RWPE1 (cell line): ENCODE measurements around the gene TNFRSF14.

ENCODE experiments used
- CTCF ChIA-PET: fragments of 350-600 bp; sonication (Branson Sonifier 250); formaldehyde crosslinking; extraction: SDS; loops from one replicate; lab custom pipeline; 2021; lab: Yijun Ruan, JAX
- POLR2A ChIA-PET: fragments of 400-600 bp; formaldehyde crosslinking; extraction: SDS; loops from one replicate; lab custom pipeline; 2020; ENCODE audit warnings: antibody characterized with exemption; ENCODE audit not compliant: low non-redundant PET; lab: Yijun Ruan, JAX
- DNase-seq: peaks from one replicate; pipeline ENCODE4 v3.0.0; 2012; ENCODE audit warnings: low spot score
- H3K27ac ChIP-seq: fragments of 450-650 bp; 2 replicates; pipeline ENCODE4 v1.5.1; 2017
- TF ChIP-seq, protein P1 (sequence below): fragments of 450-650 bp; conservative IDR thresholded peaks from 2 replicates; pipeline ENCODE4 v1.5.1; 2017; ENCODE audit warnings: low read depth, mild to moderate bottlenecking

Gene TNFRSF14

DNA sequence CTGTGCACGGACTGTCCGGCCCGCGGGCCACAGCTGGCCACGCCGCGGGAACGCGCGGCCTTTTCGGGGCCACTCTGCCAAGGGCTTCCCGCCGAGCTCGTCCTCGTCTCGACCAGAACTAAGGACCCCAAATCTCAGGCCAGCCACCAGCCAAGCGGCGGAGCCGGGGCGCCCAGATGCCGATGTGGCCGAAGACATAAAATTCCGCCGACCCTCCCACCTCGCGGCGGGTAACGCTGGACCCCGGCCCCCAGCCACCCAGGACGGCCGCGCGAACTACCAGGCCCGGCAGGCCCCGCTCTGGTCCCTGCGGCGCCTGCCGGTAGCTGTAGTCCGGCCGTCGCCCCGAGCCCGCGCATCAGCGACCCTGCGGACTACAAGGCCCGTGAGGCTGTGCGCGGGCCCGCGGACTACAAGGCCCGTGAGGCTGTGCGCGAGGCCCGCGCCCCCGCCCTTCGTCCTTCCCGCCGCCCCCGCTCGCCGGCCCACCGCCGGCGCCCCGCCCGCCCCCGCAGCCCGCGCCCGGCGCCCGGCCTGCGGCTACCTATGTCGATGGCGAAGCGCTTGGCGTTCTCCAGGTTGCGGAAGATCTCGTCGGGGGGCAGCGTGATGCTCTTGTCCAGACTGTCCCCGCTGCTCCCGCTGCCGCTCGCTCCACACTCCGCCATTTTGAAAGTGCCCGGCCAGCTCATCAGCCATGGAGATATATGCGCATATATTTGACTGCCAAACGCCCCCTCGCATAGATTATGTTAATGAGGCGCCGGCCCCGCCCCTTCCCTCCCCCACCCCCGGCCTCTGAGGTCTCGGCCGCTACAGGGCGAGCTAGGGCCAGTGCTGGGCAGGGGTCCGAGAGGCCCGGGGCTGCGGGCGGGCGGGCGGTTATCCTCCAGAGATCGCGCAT, 30.0 kb upstream of the TNFRSF14 start, which contains the start of gene PANK4:
TSS of gene PANK4 (minus strand) at position 677 of the 904 bp plus-strand sequence. CDS start at position 668, 9 bp downstream.
- peak within 1 kb of the TSS; percentile 93 for H3K27ac ChIP-seq
- CTCF ChIA-PET, result interaction anchor here (0.7 to 1.0 kb wide), 2 partner anchors 10 to 16 kb away, joined by 3 to 4 read pairs; no protein-coding TSS in a partner anchor
- POLR2A ChIA-PET, result interaction anchor here (0.6 kb wide), 2 partner anchors 18 to 76 kb away, joined by 3 to 5 read pairs; no protein-coding TSS in a partner anchor
- DNase-seq, result peak; percentile 84
- TF ChIP-seq, protein P1, sequence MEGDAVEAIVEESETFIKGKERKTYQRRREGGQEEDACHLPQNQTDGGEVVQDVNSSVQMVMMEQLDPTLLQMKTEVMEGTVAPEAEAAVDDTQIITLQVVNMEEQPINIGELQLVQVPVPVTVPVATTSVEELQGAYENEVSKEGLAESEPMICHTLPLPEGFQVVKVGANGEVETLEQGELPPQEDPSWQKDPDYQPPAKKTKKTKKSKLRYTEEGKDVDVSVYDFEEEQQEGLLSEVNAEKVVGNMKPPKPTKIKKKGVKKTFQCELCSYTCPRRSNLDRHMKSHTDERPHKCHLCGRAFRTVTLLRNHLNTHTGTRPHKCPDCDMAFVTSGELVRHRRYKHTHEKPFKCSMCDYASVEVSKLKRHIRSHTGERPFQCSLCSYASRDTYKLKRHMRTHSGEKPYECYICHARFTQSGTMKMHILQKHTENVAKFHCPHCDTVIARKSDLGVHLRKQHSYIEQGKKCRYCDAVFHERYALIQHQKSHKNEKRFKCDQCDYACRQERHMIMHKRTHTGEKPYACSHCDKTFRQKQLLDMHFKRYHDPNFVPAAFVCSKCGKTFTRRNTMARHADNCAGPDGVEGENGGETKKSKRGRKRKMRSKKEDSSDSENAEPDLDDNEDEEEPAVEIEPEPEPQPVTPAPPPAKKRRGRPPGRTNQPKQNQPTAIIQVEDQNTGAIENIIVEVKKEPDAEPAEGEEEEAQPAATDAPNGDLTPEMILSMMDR, result no peak

DNA sequence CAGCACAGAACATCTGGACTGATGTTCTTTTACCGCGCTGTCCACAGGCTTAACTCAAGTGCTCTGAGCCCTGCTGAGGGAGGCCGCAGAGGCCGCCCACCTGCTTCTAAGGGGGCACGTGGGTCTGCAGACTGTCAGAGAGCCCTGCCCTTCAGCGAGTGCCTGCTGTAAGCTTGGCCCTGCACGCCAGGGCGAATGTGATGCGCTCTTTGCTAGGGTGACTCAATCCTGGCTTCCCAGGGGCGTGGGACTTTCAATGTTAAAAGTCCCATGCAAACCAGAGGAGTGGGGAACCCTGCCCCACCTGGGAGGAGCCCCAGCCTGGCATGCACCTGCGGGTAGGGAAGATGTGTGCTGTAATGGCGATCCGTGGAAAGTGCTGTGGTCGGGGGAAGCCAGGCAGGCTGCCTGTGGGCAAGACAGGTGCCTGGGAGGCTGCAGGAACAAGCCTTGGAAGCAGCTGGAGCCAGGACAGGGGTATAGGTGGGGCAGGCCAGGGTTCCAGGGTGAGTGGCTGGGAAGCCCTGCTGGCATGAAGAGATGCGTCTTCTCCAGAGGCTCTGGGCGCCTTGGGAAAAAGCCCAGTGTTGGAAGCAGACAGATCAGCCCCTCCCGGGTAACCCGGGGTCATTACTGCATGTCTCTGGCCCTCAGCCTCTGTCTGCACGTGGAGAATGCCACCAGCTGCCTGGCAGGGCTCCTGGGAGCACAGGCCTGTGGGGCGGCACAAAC, 29.2 kb upstream of the TNFRSF14 start:
- peak; percentile 63 for DNase-seq
- ChIA-PET CTCF (interaction anchor here (1.0 kb wide), 1 partner anchor 9 kb away, joined by 3 read pairs; no protein-coding TSS in a partner anchor), POLR2A (no interaction called here)
- TF ChIP-seq, protein P1, result no peak
- H3K27ac ChIP-seq, result peak overlapping the region; percentile 93

DNA sequence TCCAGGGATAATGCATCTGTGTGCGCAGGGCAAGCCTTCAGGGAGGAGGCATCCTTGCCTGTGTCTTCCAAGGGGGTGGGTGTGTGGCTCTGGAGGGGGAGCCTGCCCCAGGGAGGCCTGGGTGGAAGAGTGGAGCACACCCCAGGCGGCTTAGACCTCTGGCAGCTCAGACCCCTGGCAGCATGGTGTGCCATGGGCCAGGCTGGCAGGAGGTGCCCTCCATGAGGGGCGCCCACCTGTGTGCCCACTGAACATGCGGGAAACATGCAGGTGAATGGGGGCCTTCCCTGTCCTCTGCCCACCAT, 28.7 kb upstream of the TNFRSF14 start:
- TF ChIP-seq, protein P1, result no peak
- H3K27ac ChIP-seq, result peak overlapping the region; percentile 93
- ChIA-PET CTCF (interaction anchor here (0.9 to 1.0 kb wide), 2 partner anchors 8 to 21 kb away, joined by 3 to 5 read pairs; no protein-coding TSS in a partner anchor), POLR2A (no interaction called here)
- DNase-seq, result no peak

DNA sequence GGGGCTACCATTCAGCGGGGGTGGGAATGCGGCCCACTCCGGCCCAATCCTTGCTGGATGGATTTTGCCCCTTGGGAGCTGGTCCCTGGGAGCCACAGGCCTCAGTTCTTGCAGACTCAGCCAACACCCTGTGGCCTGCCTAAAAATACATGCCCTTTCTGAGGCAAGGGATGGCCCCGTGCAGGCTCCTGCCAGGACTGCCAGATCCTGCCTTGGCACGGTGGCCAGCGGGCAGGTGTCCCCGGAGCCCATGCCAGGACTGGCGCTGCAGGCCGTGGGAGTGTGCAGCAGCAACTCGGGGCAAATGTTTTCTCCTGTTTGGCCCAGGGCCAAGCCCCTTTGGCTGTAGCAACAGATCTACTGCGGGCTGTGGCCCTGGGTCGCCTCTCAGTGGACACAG, 28.2 kb upstream of the TNFRSF14 start:
- ChIA-PET POLR2A (no interaction called here), CTCF (interaction anchor here (0.9 kb wide), 1 partner anchor 20 kb away, joined by 5 read pairs; no protein-coding TSS in a partner anchor)
- no peak for DNase-seq
- peak overlapping the region; percentile 93 for H3K27ac ChIP-seq
- TF ChIP-seq, protein P1, result no peak

- H3K27ac ChIP-seq, result peak overlapping the region; percentile 93
- TF ChIP-seq, protein P1, result no peak
- no peak for DNase-seq
- POLR2A ChIA-PET, result no interaction called here
- CTCF ChIA-PET, result interaction anchor here (0.7 kb wide), 2 partner anchors 23 to 36 kb away, joined by 3 read pairs; no protein-coding TSS in a partner anchor
Measured at GRCh38 chr1:2528611-2528965, 27.6 kb upstream of the TNFRSF14 start.
